ENCODE measurements around the gene CAMK4.
"Not testable (repeated sequence)": the region's sequence is repeated elsewhere in the genome, so short reads cannot be mapped to it uniquely, and the experiment has no call there.

Gene CAMK4

DNA sequence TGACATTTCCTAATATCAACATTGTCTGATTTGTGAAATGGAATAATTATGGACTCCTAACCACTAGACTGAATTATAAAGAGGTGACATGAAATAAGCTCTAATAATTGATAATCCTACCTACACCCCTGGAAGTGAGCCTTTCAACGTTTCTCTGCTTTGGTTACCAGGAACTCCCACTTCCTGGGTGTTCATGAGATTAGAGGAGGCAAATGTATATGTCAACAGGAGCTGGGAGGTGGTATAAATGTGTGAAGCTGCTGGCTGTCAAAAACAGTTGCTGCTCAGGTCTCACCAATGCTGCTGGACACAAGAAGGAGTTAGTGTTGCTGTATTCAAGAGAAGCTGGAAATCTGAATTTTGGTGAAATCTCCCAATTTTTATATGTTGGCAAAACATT, 96.8 kb downstream of the CAMK4 start:
- no peak for FAIRE-seq

DNA sequence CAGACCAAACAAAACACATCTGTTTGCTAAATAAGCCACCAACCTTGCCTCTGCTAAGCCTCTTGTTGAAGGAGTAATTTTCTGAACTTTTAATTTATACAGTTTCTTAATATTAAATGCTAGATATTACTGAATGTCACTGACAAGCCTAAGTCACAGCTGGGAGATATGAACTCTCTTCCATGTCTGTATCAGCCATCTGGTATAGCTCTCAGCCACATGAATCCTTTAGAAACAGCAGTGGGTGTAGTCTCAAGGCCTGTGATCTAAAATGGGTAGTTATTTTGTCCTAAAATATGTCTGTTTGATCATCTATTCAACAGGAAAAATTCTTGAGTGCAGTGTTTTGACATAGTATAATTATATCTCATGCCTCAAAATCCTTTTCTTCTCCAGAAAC, 97.2 kb downstream of the CAMK4 start:
- no peak for FAIRE-seq

DNA sequence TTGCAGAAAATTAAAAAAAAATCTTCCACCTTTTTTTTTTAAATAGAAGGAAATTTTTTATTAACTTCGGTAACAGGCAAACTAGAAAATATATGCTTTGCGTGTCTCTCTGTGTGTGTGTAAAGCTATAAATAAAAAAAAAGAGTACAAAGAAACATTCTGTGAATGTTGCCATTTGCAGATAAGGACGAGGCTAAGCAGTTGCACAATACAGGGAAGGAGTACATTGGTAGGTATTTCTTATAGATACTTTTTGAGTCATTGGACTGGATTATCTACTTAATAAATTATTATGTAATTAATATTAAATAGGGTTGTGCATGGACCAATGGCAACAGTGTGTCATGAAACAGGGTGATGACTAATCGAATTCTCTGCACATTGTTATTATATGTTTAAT, 102.4 kb downstream of the CAMK4 start:
- no peak for FAIRE-seq

DNA sequence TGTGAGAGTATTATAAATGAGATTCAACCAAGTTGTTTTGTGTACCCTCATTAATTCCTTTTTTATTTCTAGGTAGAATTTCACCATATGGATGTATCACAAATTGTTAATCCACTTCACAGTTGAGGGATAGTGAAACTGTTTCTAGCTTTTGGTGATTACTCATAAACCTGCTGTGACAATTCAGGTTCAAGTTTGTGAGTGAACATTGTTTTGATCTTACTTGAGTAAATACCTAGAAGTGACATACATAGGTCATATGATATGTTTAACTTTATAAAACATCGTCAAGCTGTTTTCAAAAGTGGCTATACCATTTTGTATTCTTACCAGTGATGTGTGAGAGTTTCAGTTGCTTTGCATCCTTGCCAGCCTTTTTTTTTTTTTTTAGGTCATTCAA, 112.9 kb downstream of the CAMK4 start:
- no peak for FAIRE-seq

DNA sequence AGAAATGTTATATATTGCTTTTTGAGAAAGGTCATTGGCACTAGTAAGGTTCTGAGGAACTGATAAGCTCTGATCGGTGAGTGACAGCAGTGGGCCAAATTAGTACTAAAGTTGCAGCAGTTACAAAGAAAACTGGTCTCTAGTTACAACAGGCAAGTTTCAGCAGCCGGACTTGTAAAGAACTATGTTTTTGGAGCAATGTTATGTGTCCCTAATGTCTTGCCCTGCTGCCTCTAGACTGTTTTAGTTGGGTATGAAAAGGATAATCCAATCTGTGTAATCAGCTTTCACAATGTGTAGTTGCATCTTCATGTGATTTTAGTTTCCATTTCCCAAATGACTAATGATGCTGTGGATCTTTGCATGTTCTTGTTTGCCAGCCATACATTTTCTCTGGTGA, 113.5 kb downstream of the CAMK4 start:
- no peak for FAIRE-seq

DNA sequence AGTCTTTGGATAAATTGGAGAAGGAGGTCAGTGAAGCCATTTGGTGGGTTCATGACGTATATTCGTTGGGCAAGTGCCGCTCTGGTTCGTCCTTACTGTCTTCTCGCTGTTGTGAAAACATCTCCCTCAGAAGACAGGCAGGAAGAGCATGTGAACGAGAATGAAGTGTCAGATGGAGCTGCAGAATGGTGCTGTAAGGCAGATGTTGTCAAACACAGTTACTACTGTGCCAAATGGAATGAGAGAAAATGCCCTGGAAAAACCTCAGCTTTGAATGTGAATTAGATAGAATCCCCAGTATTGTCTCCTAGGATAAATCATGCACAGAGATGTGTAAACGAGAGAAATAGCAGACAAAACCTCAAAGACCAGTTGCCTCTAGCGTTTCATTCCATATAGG, 121.5 kb downstream of the CAMK4 start:
- no peak for FAIRE-seq

DNA sequence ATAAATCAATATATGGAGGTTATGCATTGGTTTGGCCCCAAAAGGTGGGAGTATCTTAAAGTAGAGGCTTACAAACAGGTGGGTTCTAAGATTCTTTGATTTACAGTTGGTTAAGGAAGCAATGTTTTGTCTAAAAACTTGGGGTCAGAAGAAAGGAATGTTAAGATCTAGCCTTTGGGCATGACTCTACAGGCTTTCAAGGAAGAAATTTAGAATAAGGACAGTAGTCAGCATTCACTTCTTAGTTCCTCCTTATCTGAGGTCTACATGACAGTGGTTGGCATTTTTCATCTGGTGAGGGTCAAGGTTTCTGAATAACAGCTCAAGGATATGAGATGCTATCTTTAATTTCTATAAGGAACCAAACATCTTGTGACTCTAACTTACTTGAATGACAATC, 122.8 kb downstream of the CAMK4 start:
- FAIRE-seq = no peak

DNA sequence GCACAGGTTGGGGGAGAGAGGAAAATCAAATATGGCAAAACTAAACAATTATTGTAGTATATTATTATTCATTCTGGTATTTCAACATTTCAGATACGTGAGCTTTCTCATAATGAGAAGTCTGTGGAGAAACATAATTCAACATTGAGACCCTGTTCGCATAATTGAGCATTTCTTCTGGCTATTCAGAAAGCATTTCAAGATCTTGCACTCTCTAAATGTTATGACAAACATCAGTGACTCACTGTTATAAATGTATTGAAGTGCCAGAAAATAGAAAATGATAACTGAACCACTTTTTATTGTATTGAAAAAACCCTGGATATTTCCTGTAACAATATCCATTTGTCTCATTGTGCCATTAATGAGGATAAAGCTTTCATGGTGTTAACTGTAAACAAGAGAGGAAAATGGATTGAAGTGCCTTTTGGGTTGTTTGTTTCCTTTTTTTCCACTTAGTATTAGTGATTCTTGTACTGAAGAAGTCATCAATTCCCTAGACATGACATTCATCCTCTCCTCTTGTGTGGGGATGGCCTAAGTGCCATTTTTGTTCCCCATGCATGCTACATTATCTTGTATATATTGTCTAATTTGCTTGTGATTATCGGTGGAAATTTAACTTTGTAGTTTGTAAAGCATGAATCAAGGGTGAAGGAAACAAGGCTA, 124.6 kb downstream of the CAMK4 start:
- FAIRE-seq = no peak

DNA sequence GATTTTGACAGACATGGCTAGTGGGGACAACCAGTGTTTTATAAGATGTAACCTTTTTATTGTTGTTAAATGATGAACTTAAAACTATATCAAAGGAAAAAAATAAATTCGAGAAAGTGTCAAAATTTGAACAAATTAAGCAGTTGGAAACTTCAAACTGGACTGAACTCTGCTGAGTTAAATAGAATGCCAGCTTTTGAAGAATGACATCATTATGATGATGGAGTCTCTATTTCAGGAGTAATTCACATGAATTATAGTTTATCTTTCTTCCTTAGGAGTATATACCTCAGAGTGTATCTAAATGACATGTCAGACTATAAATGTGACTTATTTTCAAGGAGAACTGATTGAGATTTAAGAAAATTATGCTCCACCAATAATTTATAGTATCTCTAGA, 125.2 kb downstream of the CAMK4 start:
- FAIRE-seq = no peak

DNA sequence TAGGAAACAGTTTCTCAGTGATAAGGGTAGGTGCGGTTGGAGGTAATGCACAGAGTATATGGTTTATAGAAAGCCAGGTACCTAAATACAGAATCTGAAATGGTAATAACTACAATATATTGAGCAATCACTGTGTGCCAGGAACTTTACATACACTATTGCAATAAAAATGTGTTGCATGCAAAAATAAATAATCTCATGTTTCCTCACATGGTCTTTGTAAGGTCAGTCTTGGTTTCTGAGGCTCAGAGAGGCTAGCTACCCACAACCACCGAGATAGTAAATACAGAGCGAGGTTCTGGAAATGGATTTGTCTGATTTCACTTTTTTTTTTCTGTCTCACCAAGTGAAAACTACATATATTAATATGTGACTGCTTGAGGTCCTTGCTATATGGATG, 128.9 kb downstream of the CAMK4 start:
- no peak for FAIRE-seq

DNA sequence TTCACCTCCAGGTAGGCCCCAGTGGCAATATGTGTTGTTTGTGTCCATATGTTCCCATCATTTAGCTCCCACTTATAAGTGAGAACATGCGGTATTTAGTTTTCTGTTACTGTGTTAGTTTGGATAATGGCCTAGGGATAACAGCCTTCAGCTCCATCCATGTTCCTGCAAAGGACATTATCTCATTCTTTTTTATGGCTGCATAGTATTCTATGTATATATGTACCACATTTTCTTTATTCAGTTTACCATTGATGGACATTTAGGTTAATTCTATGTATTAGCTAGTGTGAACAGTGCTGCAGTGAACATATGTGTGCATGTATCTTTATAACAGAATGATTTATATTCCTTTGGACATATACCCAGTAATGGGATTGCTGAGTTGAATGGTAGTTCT, 134.5 kb downstream of the CAMK4 start:
- FAIRE-seq = not testable (repeated sequence)

DNA sequence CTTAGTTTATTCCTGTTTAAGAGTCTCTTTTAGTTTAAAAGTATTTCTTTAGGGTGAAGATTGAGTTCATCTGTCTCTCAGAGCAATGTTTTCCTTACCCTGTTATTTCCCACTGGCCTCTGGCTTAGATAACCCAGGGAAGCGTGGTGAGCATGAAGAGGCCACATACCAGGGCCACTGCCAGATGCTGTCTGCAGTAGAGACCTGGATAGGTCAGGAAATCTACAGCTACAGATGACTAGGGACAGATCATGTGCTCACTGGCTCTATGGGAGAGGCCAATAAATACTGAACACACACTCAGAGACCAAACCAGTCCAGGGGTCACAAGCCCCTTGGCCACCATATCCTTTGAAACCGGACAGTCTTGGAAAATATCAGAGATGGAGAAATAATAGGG, 136.0 kb downstream of the CAMK4 start:
- no peak for FAIRE-seq

DNA sequence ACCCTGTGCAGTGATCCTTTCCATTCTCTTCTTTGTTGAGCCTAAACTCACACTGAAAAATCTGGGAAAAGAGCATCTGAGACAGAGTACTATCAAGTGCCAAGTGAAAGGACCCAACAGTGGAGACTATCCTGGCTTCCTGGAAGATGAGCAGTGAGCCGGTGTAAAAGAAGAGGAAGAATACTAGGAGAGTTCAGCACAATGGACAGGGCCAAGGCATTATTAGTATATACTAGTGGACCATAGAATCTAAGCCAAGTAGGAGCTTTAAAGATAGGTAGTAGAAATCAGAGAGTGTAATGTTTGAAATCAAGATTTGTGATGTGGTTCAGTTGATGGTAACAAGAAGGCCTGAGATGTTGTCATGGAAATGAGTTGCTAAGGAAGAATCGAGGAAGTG, 140.8 kb downstream of the CAMK4 start:
- no peak for FAIRE-seq

DNA sequence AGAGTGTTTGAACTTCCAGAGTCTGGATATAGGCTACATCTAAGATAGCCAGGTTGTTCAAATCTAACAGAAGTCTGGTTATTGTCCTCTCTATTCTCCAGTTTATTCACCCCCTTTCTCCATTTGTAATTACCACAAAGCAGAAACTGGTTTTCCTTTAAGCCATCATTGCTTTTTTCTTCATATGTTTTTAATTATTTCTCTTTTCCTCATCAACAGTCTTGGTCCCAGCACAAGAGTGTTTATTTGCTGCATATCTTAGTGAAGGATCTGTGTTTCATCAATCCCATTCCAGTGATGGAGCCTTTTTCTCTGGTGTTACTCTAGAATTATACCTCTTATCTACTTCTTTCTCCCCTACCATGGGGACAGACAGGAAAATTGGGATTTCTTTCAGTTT, 142.2 kb downstream of the CAMK4 start:
- FAIRE-seq = no peak

DNA sequence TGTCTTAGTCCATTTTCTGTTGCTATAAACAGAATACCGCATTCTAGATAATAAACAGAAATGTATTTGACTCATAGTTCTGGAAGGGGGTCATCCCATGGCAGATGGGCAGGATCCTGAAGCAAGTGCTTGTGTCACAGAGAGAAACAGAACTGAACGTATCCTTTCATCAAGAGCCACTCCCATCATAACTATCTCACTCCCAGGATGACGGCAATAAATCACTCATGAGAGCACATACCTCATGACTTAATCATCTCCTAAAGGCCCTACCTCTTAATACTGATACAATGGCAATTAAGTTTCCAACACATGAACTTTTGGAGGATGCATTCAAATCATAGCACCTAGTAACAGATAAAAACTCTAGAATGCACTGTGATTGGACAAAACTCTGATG, 142.9 kb downstream of the CAMK4 start:
- no peak for FAIRE-seq

DNA sequence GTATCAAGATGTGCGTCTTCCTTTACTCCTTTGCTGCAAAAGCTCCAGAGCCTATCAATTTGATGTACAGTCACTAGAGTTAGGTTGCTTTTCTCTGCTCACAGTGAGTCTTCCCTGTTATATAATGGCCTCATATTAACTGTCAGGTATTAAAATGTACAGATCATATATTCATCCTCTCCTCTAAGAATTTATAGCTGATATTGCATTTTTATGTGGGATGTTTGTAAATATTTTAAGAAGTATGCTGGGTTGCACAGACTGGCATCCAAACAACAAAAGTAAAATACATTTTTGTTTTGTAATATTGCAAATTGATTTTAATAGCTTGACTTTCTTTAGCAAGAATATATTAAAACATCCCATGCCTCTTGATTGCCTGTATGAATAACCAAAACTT, 148.6 kb downstream of the CAMK4 start:
- no peak for FAIRE-seq

DNA sequence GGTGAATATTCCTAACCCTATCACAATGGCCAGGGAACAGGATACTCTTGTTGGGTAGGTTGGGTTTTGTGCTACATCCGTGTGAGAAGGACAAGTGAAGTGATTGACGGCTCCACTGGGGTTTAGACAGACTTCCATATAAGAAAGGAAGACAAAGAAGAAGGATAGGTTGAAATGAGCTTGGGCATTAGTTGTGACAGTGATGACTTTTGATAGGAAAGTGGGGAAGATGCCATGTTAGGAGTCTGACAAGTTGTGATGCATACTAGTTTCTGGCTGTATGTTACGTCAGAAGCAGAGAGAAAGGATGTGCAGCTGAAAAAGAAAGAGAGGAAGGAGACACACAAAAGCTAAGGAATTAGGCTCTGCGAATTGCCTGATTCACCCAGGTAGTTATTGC, 150.2 kb downstream of the CAMK4 start:
- FAIRE-seq = no peak

DNA sequence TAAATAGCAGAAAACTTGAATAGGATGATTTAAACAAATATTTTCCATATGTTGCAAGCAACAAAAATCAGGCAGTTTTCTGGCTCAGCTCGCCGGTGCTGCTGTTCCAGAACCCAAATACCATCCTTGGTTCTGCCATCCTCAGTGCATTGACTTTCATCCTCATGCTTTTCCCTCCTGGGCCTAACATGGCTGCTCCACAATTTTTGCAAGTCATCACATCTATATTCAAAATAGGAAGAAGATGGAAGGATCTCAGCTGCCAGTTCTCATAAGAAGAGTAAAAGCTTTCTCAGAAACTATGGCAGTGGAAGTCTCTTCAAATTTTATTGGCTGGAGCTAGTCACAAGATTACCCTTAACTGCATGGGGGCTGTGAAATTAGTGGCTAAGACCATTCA, 151.5 kb downstream of the CAMK4 start:
- FAIRE-seq = no peak

DNA sequence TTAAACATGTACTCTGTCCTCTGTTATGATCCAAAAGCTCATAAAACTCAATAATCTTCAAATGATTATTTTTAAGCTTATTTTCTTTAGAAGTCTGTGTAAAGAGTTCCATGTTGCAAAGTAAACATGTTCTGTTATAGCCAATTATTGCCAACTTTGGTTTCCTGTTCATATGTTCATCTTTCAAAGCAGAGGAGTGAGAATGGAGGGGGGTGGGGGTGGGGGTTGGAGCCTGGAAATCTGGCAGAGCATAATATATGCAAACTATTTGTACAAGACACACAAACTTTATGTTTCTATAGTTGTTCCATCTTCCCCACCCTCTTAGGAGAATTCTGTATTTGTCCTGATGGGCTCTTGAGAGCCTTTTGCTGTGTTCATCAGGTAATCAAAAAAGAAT, 153.1 kb downstream of the CAMK4 start:
- no peak for FAIRE-seq

DNA sequence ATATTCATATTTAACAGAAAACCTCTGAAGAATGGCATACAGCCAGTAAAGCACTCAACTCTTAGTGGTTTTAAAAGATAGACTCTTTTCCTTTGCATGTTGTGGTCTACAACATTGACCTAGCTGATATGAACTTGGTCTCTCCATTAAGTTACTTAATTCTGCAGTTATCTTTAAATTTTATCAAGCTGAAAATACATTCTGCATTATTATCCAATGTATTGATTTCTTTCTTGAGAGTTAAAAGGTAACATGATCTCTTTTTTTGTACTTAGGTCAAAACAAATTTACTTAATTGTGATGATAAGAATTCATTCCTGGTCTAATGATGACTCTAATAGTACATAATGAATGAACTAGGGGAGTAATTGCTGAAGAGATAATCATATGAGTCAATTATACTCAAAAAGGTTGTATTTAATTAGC, 155.2 kb downstream of the CAMK4 start:
- no peak for FAIRE-seq

DNA sequence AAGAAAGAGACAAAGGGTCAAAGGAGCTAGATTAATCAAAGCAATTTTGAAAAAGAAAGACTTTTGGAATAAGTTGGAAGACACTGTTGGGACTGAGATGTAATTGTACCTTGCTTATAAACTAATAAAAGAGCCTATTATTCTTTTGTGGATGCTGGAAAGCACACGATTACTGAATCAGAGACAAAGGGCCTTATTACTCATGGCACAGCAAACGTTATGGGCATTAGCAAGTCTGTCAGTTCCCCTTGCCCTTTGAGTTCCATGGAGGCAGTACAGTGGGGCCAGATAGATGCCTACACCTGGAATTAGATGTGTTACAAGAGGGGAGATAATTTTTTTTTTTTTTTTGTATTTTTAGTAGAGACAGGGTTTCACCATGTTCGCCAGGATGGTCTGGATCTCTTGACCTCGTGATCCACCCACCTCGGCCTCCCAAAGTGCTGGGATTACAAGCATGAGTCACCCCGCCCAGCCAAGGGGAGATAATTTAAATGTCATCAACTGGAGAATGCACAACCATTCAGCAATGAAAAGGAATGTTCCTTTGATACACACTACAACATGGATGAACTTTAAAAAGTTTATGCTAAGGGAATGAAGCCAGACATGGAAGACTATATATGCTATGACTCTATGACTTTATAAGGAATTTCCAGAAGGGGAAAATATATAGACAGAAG, 159.2 kb downstream of the CAMK4 start:
- FAIRE-seq = no peak

DNA sequence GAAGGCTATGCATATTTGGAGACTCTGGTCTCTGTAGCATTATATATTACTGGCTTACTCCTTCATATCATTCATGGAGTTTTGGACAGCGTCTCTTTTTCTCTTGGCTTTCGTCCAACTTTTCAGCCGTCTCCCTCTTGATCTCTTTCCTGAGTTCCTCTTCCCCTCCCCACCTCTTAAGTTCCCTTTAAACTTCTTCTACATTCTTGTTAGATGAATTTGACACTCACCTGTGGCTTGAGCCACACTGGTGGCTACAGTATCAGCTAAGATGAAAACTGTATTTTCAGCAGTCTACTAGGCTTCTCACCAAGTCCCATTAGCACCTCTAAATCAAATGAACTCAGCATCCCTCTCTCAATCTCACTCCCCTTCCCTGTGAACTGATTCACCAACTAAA, 160.0 kb downstream of the CAMK4 start:
- no peak for FAIRE-seq

DNA sequence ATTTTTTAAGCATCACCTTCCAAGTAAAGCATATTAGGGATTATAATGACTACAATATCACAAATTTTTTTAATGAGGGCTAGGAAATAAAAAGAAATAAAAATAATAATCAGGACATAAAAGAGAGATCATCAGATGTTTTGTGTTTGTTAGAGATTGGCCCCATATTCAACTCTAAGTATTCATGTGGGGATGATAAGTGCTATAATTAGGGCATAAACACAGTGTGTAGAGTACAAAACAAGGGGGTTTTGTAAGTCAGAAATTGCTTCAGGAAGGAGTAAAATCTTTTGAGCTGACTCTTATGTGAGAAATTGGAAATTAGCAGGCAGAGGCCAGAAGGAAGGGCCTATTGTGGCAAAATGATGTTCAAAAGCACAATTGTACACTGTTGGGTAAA, 160.9 kb downstream of the CAMK4 start:
- FAIRE-seq = no peak

DNA sequence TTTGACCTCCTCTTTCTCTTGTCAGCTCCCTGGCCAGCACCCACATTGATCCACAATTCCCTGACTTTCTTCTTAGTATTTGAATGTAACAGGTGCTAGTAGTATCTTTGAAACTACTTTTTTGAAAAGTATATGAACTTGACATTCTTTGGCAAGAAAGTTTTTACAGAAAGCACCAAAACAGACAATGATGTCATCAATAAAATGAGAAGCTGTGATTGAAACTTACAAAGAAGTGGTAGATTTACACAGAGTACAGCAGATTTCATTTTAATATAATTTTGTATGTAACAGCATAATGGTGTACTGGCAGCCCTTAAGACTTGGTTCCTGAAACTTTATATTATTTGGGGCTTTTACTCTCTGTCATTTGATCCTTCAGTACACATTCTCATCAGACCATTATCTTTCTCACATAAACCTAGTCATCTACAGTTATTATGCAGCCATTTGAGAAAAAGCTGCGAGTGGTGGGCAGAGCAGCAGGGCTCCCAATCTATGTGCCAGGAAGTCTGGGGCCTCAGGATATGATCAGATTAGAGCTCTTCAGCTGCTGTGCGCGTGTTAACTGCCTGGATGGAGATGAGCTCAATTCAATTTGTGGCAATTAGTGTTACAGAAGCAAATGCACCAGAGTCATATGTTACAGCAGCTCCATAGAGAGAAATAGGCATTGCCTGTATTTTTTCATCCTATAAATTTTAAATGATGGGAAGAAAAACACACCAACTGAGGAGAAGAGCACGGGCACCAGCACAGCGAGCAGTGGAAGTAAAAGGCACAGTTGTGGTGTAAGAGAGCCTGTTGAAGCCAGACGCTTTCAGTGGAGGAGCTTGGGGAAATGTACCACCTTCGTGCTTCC, 162.0 kb downstream of the CAMK4 start:
- no peak for FAIRE-seq

Data from A204.1 (cell line).